HepG2 (cell line): ENCODE results near the gene HIVEP2. TPM values are rescaled to one million over a fixed set of nuclear protein-coding genes. Genes with fewer than 3 reads are reported as not detected.

Experiments used
- DNMT3B ChIP-seq: conservative IDR thresholded peaks from 2 replicates; pipeline ENCODE4 v1.6.1; 2016; ENCODE audit warnings: missing biosample characterization, control low read depth
- EHMT2 ChIP-seq: fragments of 200-600 bp; sonication (generic); IDR thresholded peaks from 2 replicates; pipeline ENCODE4 v1.7.0; 2017; ENCODE audit warnings: antibody characterized with exemption, low read depth, low read length, borderline replicate concordance
- GABPA ChIP-seq, 2 experiments: IDR thresholded peaks; 2 replicates each; pipeline ENCODE4 v1.6.1; 2011 to 2016; ENCODE audit warnings: low read depth in 2 of 2, low read length in 1 of 2, missing biosample characterization in 1 of 2, missing genetic modification characterization in 1 of 2
- HOXA5 ChIP-seq: sonication (generic); formaldehyde crosslinking; IDR thresholded peaks from 2 replicates; pipeline ENCODE4 v1.4.0; 2020; ENCODE audit warnings: missing genetic modification reagents
- MED1 ChIP-seq: sonication (generic); formaldehyde crosslinking; IDR thresholded peaks from 2 replicates; pipeline ENCODE4 v1.4.0; 2020; ENCODE audit warnings: missing genetic modification reagents
- MED13 ChIP-seq: sonication (generic); formaldehyde crosslinking; IDR thresholded peaks from 2 replicates; pipeline ENCODE4 v1.5.0; 2020; ENCODE audit warnings: missing genetic modification reagents
- MTA1 ChIP-seq: sonication (generic); formaldehyde crosslinking; IDR thresholded peaks from 2 replicates; pipeline ENCODE4 v1.4.0; 2020; ENCODE audit warnings: missing genetic modification reagents, mild to moderate bottlenecking, borderline replicate concordance
- NCOA1 ChIP-seq: sonication (generic); formaldehyde crosslinking; IDR thresholded peaks from 2 replicates; pipeline ENCODE4 v1.9.0; 2021; ENCODE audit warnings: missing genetic modification reagents
- RARA ChIP-seq: IDR thresholded peaks from 2 replicates; pipeline ENCODE4 v1.6.1; 2016; ENCODE audit warnings: missing genetic modification reagents, missing compliant biosample characterization
- SAFB2 ChIP-seq: sonication (generic); formaldehyde crosslinking; IDR thresholded peaks from 2 replicates; pipeline ENCODE4 v1.5.1; 2020; ENCODE audit warnings: missing genetic modification reagents, low read depth, mild to moderate bottlenecking, borderline replicate concordance
- SALL2 ChIP-seq: sonication (generic); formaldehyde crosslinking; IDR thresholded peaks from 2 replicates; pipeline ENCODE4 v1.8.1; 2023; ENCODE audit warnings: mild to moderate bottlenecking, missing genetic modification reagents, inconsistent platforms
- SMARCC2 ChIP-seq: fragments of 450-650 bp; IDR thresholded peaks from 2 replicates; pipeline ENCODE4 v1.6.1; 2017; ENCODE audit warnings: antibody characterized with exemption, mild to moderate bottlenecking
- TAF1 ChIP-seq: sonication (generic); formaldehyde crosslinking; IDR thresholded peaks from 2 replicates; pipeline ENCODE4 v1.4.0; 2020; ENCODE audit warnings: missing genetic modification reagents
- THAP11 ChIP-seq: IDR thresholded peaks from 2 replicates; pipeline ENCODE4 v1.6.1; 2016; ENCODE audit warnings: missing biosample characterization, missing genetic modification reagents
- XBP1 ChIP-seq: sonication (generic); formaldehyde crosslinking; IDR thresholded peaks from 2 replicates; pipeline ENCODE4 v1.5.0; 2020; ENCODE audit warnings: missing genetic modification reagents
- ZBTB21 ChIP-seq: sonication (generic); formaldehyde crosslinking; IDR thresholded peaks from 2 replicates; pipeline ENCODE4 v1.4.0; 2020; ENCODE audit warnings: missing genetic modification reagents
- ZFY ChIP-seq: sonication (generic); formaldehyde crosslinking; IDR thresholded peaks from 2 replicates; pipeline ENCODE4 v1.4.0; 2020; ENCODE audit warnings: missing genetic modification reagents
- ZNF24 ChIP-seq: fragments of 450-650 bp; IDR thresholded peaks from 2 replicates; pipeline ENCODE4 v1.6.1; 2017; ENCODE audit warnings: antibody characterized with exemption, mild to moderate bottlenecking
- ZNF430 ChIP-seq: sonication (generic); formaldehyde crosslinking; IDR thresholded peaks from 2 replicates; pipeline ENCODE4 v1.9.0; 2021; ENCODE audit warnings: mild to moderate bottlenecking, missing genetic modification reagents
- polyA plus RNA-seq, 8 experiments: library from polyadenylated mRNA; depleted of rRNA in 3 of 8; stranded (reverse) in 7 of 8; unstranded in 1 of 8; fragments of >200 nt; fragmentation: Illumina TruSeq in 4 of 8; extraction: Trizol in 4 of 8; gene quantifications; 2 replicates each; pipeline versions ENCODE4 v1.2.1 to v1.2.3, GENCODE V29; 2011 to 2016; ENCODE audit warnings: low read depth in 4 of 8, missing spikeins in 1 of 8, mixed read lengths in 1 of 8; ENCODE audit not compliant: insufficient read depth in 1 of 8
- total RNA-seq, 5 experiments: library from RNA; depleted of rRNA; stranded (reverse); fragments of >200 nt; fragmentation: Illumina TruSeq; extraction: Trizol; gene quantifications; 2 replicates each; pipeline ENCODE4 v1.2.3, GENCODE V29; 2016; ENCODE audit warnings: low read depth in 1 of 5
- TF ChIP-seq, protein P1 (sequence below): IDR thresholded peaks from 2 replicates; pipeline ENCODE4 v1.6.1; 2016; ENCODE audit warnings: low read depth, control low read depth
- TF ChIP-seq, protein P2 (sequence below): sonication (generic); formaldehyde crosslinking; IDR thresholded peaks from 2 replicates; pipeline ENCODE4 v1.5.1; 2020; ENCODE audit warnings: missing genetic modification reagents, mild to moderate bottlenecking, borderline replicate concordance
- TF ChIP-seq, protein P3 (sequence below): sonication (generic); formaldehyde crosslinking; conservative IDR thresholded peaks from 2 replicates; pipeline ENCODE4 v1.4.0; 2020; ENCODE audit warnings: missing genetic modification reagents
- TF ChIP-seq, protein P4 (sequence below): sonication (generic); formaldehyde crosslinking; conservative IDR thresholded peaks from 2 replicates; pipeline ENCODE4 v1.4.0; 2020; ENCODE audit warnings: missing genetic modification reagents
- TF ChIP-seq, protein P5 (sequence below): sonication (generic); formaldehyde crosslinking; IDR thresholded peaks from 2 replicates; pipeline ENCODE4 v1.5.0; 2020; ENCODE audit warnings: missing genetic modification reagents, mild to moderate bottlenecking, borderline replicate concordance

HIVEP2 gene
- total and polyA plus RNA-seq, 2 of the 13 experiments (the other 11 are each of a cell fraction or from before 2014, with no cell fraction given): 3.4 to 12.9 TPM

DNA sequence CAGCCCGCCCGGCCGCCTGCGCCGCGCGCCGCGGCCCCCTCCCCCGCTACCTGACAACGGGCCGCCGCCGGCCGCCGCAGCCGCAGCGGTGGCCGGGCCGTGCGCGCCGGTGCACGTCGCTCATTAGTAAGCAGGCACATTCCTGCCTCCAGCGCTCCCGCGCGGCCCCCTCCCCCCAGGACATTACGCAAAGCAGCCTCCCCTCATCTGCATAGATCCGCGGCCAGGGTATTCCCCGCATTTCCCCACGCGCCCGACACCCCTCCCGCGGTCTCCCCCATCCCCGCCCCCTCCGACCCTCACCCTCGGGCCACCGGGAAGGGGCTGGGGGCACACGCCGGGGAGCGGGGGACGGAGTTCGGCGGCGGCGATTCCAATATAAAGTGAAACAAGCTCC is at the start of gene HIVEP2 (continued):
- TF ChIP-seq, protein P1, sequence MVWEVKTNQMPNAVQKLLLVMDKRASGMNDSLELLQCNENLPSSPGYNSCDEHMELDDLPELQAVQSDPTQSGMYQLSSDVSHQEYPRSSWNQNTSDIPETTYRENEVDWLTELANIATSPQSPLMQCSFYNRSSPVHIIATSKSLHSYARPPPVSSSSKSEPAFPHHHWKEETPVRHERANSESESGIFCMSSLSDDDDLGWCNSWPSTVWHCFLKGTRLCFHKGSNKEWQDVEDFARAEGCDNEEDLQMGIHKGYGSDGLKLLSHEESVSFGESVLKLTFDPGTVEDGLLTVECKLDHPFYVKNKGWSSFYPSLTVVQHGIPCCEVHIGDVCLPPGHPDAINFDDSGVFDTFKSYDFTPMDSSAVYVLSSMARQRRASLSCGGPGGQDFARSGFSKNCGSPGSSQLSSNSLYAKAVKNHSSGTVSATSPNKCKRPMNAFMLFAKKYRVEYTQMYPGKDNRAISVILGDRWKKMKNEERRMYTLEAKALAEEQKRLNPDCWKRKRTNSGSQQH (CRISPR knock-in tag): no peak; the same call in 1 of the 2 replicates
- TF ChIP-seq EHMT2 (no peak), ZBTB21 (no peak), MTA1 (CRISPR knock-in tag) (no peak), HOXA5 (CRISPR knock-in tag) (no peak), ZNF24 (no peak), RARA (peak; percentile 54; the same call in 1 of the 2 replicates), GABPA (IDR thresholded peaks at IDR 0.05; ENCODE audit: low read depth, low read length) (no peak), GABPA (CRISPR knock-in tag; IDR thresholded peaks at IDR 0.05; ENCODE audit: low read depth) (0 out of 2 replicates have a peak, but pooled peaks have one; percentile 16), MED1 (peak; percentile 46), THAP11 (CRISPR knock-in tag) (no peak; the same call in 1 of the 2 replicates), TAF1 (CRISPR knock-in tag) (no peak), NCOA1 (no peak), ZFY (CRISPR knock-in tag) (peak; percentile 62), ZNF430 (CRISPR knock-in tag) (peak; percentile 23; the same call in 1 of the 2 replicates), SALL2 (CRISPR knock-in tag) (no peak), DNMT3B (CRISPR knock-in tag) (0 out of 2 replicates have a peak, but pooled peaks have one; percentile 21), XBP1 (no peak), SMARCC2 (no peak), MED13 (CRISPR knock-in tag) (no peak), SAFB2 (CRISPR knock-in tag) (no peak)
- TF ChIP-seq, protein P2, sequence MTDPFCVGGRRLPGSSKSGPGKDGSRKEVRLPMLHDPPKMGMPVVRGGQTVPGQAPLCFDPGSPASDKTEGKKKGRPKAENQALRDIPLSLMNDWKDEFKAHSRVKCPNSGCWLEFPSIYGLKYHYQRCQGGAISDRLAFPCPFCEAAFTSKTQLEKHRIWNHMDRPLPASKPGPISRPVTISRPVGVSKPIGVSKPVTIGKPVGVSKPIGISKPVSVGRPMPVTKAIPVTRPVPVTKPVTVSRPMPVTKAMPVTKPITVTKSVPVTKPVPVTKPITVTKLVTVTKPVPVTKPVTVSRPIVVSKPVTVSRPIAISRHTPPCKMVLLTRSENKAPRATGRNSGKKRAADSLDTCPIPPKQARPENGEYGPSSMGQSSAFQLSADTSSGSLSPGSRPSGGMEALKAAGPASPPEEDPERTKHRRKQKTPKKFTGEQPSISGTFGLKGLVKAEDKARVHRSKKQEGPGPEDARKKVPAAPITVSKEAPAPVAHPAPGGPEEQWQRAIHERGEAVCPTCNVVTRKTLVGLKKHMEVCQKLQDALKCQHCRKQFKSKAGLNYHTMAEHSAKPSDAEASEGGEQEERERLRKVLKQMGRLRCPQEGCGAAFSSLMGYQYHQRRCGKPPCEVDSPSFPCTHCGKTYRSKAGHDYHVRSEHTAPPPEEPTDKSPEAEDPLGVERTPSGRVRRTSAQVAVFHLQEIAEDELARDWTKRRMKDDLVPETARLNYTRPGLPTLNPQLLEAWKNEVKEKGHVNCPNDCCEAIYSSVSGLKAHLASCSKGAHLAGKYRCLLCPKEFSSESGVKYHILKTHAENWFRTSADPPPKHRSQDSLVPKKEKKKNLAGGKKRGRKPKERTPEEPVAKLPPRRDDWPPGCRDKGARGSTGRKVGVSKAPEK: no peak
- TF ChIP-seq, protein P3, sequence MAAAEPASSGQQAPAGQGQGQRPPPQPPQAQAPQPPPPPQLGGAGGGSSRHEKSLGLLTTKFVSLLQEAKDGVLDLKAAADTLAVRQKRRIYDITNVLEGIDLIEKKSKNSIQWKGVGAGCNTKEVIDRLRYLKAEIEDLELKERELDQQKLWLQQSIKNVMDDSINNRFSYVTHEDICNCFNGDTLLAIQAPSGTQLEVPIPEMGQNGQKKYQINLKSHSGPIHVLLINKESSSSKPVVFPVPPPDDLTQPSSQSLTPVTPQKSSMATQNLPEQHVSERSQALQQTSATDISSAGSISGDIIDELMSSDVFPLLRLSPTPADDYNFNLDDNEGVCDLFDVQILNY: no peak
- TF ChIP-seq, protein P4, sequence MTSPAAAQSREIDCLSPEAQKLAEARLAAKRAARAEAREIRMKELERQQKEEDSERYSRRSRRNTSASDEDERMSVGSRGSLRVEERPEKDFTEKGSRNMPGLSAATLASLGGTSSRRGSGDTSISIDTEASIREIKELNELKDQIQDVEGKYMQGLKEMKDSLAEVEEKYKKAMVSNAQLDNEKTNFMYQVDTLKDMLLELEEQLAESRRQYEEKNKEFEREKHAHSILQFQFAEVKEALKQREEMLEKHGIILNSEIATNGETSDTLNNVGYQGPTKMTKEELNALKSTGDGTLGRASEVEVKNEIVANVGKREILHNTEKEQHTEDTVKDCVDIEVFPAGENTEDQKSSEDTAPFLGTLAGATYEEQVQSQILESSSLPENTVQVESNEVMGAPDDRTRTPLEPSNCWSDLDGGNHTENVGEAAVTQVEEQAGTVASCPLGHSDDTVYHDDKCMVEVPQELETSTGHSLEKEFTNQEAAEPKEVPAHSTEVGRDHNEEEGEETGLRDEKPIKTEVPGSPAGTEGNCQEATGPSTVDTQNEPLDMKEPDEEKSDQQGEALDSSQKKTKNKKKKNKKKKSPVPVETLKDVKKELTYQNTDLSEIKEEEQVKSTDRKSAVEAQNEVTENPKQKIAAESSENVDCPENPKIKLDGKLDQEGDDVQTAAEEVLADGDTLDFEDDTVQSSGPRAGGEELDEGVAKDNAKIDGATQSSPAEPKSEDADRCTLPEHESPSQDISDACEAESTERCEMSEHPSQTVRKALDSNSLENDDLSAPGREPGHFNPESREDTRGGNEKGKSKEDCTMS: no peak
- TF ChIP-seq, protein P5, sequence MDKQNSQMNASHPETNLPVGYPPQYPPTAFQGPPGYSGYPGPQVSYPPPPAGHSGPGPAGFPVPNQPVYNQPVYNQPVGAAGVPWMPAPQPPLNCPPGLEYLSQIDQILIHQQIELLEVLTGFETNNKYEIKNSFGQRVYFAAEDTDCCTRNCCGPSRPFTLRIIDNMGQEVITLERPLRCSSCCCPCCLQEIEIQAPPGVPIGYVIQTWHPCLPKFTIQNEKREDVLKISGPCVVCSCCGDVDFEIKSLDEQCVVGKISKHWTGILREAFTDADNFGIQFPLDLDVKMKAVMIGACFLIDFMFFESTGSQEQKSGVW (CRISPR knock-in tag): no peak
